Measurements from ENCODE around the gene SLC35B4.

DNA sequence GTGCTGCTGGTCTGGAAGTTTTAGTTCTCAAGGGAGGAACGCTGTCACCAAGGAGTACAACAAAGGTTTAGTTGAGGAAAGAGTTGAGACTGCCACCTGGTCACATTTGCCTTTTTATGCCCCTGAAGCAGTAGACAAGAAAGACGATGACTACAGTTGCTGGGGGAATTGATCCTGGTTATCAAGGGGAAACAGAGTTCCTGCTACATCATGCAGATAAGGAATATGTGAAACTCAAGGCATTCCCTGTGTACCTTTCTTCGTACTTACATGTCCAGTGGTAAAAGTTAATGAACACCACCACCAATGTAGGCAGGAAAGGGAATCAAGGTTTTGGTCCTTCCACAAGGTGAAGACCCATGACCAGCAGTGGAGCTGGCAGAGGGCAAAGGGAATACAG is 31.8 kb downstream of the SLC35B4 start:
- TF ChIP-seq EZH2phosphoT487 (IDR thresholded peaks at IDR 0.05; ENCODE audit: insufficient read depth, low read depth) (no peak), EZH2 (IDR thresholded peaks at IDR 0.05; ENCODE audit: insufficient read depth, poor library complexity, severe bottlenecking) (no peak)

Measured in GM23248 (cell line).